ENCODE data around the gene ASRGL1.
"Not testable (repeated sequence)": the region's sequence is repeated elsewhere in the genome, so short reads cannot be mapped to it uniquely, and the experiment has no call there.

Gene ASRGL1

DNA sequence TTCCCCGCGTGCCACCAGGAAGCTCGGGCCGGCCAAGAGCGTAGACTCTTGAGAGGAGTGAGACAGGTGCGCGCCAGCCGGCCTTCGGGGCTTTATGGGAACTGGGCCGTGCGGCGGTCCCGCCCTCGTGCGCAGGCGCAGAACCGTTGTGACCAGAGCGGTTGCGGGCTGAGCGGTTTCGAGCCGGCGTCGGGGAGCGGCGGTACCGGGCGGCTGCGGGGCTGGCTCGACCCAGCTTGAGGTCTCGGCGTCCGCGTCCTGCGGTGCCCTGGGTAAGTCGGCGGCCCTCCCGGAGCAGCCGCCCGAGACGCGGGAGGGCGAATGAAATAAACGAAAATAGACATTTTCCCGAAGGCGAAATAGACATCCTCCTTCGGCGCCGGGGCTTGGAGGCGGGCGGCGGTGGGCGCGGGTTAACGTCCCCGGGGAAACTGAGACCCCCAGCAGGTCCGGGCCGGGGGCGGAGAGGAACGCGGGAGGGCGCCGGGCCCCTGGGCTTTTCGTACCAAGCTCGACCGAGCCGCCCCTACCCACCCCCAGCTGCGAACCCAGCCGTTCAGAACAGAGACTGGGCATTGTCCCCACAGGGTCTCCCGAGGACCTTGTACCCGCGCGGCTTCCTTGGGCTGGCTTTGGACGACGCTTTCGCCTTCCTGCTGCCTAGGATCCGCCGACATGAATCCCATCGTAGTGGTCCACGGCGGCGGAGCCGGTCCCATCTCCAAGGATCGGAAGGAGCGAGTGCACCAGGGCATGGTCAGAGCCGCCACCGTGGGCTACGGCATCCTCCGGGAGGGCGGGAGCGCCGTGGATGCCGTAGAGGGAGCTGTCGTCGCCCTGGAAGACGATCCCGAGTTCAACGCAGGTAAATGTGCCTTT, at the start of gene ASRGL1:
TSS of gene ASRGL1 (plus strand) at position 146 of the 879 bp plus-strand sequence. CDS start at position 676, 530 bp downstream.
- peak; percentile 50 for DNase-seq (ENCODE audit: low read depth)

DNA sequence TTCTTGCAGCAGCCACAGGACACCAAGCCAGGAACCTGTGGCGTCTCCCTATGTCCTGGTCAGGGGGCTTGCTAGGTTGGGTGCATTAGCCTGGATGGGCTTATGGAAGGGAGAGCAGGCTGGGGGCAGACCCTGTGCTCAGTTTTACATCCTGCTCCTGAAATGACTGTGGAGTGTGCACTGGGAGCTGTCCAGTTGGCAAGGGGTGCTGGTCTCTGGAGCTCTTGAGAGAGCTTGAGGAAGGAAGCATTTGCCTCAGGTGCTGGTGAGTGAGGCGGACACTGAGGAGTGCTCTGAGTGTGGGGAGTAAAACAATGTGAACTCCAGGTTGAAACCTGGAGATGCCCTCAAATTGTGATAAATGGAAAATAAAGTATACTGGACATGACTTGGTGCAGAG, 41.7 kb upstream of the ASRGL1 start:
- DNase-seq (ENCODE audit: low read depth), result no peak

DNA sequence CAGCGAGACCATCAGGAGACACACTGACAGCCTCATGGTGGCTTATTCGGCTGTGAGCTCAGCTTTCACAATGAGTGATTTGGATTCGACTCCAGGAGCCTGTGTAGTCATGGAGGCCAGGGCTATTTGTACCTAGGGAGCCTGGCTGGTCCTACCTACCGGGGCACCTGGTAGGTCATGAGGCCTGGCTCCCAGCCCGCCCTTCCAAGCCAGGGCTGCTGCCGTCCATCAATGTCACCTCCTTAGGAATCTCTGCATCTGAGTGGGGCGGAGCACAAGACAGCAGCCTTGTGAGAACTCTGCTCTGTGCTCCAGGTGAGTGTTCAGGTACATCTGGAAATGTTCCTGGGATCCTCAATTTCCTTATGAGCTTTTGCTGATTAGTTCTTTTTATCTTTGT, 38.3 kb upstream of the ASRGL1 start, which contains the start of gene SCGB1D4:
TSS of gene SCGB1D4 (minus strand) at position 101 of the 400 bp plus-strand sequence. CDS start at position 36, 65 bp downstream.
- no peak for DNase-seq (ENCODE audit: low read depth)

DNA sequence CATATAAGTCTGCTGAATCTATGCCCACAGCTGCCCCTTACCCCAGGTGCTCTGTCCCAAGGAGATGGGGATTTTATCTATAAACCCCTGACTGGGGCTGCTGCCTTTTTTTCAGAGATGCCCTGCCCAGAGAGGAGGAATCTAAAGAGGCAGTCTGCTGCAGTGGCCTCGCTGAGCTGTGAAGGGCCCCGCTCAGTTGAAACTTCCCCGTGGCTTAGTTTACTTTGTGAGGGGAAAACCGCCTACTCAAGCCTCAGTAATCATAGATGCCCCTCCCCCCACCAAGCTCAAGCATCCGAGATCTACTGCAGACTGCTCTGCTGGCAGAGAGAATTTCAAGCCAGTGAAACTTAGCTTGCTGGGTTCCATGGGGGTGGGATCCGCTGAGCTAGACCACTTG, 31.0 kb upstream of the ASRGL1 start:
- no peak for DNase-seq (ENCODE audit: low read depth)

DNA sequence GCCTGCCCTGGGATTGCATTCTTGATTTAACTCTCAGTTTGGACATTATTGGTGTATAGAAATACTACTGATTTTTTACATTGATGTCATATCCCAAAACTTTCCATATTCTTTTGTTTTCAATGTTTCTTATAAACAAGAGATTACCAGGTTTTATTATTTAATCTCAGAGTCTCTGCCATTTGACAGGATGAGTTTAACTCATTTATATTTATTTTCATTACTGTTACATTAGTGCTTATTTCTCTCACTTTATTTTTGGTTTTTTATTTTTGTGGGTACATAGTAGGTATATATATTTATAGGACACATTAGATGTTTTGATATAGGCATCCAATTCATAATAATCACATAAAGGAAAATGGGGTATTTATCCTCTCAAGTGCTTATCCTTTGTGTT, 29.3 kb upstream of the ASRGL1 start:
- DNase-seq (ENCODE audit: low read depth), result no peak

DNA sequence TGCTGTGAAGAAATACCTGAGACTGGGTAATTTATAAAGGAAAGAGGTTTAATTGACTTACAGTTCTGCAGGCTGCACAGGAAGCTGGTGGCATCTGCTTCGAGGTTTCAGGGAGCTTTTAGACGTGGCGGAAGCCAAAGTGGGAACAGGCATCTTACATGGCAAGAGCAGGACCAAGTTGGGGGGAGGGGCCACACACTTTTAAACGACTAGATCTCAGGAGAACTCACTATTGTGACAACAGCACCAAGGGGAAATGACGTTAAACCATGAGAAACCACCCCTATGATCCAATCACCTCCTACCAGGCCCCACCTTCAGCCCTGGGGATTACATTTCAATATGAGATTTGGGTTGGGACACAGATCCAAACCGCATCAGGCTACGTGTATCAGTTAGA, 27.3 kb upstream of the ASRGL1 start:
- DNase-seq (ENCODE audit: low read depth), result no peak

DNA sequence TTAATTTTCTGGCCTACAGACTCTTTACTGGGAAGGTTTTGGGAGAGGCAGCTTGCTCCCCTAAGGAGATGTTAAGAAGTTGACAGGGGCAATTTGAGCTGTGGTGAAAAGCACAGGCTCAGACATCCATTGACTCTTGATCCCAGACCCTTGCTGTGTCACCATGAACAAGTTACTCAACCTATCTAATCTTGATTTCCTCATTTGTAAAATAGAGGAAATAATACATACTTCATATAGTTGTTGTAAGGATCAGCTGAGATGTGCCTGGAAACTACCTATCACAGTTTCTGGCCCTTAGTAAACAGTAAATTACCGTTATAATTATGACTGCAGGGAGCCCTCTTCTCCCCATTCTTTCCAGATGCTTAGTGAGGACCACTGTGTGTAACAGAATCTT, 21.8 kb upstream of the ASRGL1 start:
- no peak for DNase-seq (ENCODE audit: low read depth)

DNA sequence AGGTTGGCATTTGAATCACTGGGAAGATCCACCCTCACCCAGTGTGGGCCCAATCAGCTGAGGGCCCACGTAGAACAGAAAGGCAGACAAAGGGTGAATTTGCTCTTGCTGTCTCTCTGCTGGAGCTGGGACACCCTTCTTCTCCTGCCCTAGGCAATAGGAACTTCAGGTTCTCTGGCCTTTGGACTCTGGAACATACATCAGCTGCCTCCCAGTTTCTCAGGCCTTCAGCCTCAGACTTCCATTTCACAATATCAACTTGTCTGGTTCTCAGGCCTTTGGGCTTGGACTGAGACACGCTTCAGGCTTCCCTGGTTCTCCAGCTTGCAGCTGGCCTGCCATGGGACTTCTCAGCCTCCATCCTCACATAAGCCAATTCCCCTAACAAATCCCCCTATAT, 14.7 kb upstream of the ASRGL1 start:
- no peak for DNase-seq (ENCODE audit: low read depth)

DNA sequence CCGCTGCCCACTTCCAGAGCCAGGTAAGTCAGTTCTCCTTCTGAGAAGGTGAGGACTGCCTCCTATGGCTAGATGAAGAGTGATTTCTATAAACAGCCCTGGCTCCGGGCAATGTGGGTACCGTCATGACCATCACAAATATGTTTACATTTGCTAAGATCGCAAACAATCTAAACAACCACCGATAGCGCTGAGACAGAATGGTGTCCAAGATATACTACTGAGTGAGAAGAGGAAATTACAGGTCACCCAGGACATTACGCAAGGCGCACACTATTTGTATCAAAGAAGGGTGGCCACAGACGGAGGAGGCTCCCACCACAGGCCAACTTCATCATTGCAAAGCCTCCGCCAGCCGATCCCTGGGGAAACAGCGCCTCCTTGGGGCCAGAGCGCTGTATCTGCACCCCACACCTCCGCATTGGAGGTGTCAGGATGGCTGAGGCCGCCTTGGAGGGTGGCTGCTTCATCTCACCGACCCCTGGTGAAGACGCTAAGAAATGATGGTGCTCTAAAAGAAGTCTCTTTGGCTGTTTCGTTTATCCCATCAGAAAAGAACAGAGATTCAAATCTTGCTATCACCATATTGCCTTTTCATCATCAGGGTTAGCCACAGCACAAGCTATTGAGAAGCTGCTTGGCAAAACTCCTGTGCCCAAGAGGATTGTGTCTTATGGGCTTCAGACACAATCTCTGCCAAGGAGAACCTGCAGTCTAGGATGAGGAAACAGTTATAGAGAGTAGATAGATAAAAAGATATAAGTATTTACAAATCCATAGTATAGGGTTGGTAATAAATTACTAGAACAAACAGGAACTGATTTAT, 12.3 kb upstream of the ASRGL1 start:
- DNase-seq (ENCODE audit: low read depth), result no peak

DNA sequence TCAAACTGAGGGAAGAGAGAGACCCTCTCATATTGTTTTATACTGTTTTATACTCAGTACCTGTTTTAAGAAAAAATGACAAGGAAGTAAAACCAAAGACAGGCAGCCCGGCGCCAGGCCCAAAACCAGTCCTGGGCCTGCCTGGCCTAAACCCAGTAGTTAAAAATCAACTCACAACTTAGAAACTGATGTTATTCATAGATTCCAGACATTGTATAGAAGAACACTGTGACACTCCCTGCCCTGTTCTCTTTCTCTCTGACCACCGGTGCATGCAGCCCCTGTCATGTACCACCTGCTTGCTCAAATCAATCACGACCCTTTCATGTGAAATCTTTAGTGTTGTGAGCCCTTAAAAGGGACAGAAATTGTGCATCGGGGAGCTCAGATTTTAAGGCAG, 11.5 kb upstream of the ASRGL1 start:
- DNase-seq (ENCODE audit: low read depth), result not testable (repeated sequence)

DNA sequence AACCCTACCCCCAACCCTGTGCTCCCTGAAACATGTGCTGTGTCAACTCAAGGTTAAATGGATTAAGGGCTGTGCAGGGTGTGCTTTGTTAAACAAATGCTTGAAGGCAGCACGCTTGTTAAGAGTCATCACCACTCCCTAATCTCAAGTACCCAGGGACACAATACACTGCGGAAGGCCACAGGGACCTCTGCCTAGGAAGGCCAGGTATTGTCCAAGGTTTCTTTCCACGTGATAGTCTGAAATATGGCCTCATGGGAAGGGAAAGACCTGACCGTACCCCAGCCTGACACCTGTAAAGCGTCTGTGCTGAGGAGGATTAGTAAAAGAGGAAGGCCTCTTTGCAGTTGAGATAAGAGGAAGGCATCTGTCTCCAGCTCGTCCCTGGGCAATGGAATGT, 10.5 kb upstream of the ASRGL1 start:
- DNase-seq (ENCODE audit: low read depth), result not testable (repeated sequence)

DNA sequence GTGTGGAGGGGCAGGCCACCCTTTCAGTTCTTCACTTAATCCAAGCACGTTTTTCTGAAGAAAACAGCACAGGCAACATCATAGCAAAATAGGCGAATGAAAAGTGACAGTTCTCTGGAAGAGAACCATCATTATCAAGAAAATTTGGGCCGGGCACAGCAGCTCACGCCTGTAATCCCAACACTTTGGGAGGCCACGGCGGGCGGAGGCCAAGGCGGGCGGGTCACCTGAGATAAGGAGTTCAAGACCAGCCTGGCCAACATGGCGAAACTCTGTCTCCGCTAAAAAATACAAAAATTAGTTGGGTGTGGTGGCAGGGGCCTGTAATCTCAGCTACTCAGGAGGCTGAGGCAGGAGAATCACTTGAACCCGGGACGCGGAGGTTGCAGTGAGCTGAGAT, 9.7 kb upstream of the ASRGL1 start:
- not testable (repeated sequence) for DNase-seq (ENCODE audit: low read depth)

DNA sequence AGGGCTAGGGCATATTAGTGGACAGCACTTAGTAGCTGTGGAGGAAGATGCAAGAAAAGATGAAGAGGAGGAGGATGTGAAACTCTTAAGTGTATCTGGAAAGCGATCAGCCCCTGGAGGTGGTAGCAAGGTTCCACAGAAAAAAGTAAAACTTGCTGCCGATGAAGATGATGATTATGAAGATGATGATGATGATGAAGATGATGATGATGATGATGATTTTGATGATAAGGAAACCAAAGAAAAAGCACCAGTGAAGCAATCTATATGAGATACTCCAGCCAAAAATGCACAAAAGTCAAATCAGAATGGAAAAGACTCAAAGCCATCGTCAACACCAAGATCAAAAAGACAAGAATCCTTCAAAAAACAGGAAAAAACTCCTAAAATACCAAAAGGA, 6.0 kb upstream of the ASRGL1 start:
- not testable (repeated sequence) for DNase-seq (ENCODE audit: low read depth)

DNA sequence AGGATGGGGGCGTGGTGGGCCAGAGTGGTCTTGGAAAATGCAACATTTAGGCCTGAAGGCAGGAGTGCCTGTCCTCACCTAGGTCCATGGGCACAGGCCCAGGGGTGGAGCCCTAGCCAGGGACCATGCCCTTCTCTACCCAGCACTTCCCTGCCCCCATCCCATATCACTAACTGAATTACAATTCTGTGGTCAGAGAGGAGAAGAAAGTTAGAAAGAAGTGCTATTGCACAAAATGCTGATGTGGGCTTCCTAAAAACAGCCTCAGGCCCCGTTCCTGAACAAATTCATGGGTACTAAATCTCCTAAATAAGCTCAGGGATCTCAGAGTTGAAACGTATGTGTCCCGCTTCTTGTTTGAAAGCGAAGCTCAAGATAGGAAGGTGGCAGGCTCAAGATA, 3.5 kb upstream of the ASRGL1 start:
- DNase-seq (ENCODE audit: low read depth), result no peak

DNA sequence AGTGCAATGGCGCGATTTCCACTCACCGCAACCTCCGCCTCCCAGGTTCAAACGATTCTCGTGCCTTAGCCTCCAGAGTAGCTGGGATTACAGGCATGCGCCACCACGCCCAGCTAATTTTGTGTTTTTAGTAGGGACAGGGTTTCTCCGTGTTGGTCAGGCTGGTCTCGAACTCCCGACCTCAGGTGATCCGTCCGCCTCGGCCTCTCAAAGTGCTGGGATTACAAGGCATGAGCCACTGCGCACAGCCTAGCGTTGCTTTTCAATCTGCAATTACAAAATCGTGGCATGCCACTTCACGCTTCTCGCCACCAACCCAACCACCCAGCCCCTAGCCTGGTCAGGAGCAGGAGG, 322 bp upstream of the ASRGL1 start:
- DNase-seq (ENCODE audit: low read depth), result not testable (repeated sequence)

DNA sequence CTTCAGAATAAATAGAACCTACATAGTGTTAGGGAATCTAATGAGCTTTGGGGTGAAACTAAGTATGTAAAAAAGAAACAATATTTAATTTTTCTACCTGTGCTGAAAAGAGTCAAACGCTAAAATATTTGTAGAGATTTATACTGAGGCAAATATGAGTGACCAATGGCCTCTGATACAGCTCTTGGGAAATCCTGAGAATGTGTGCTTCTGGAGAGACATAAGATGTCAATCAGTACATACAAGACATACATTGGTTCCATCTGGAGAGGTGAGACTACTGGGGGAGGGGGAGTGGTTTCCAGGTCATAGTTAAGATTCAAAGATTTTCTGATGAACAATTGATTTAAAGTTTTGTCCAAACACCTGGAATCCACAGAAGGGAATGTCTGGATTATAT, 970 bp downstream of the ASRGL1 start:
- no peak for DNase-seq (ENCODE audit: low read depth)

DNA sequence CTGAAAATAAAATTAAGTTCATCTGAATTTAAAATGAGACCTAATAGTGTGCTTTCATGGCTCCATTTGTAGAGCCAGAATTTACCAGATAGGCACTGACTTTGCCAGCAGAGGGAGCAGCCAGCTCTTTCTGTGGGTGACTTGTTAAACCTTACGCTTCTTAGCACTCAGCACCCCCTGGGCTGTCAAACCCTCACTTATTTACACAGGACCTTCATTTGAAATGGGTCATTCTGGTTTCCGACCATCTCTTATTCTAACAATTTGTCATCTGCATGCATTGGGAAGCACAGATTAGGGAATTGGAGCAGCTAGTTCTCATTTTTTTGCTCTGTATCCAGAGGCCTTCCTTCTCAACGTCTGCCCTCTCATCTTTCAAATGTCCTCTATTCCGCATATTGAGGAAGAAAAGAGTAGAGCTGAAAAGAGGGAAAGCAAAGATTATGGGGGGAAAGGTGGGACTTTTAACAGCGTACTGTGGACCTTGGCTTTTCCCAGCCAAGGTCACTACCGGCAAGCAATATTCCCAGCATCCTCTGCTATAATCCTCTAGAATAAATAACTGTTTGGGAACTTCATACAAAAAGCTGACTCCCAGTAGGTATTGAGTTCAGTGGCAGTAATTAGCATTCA, 3.1 kb downstream of the ASRGL1 start:
- no peak for DNase-seq (ENCODE audit: low read depth)

DNA sequence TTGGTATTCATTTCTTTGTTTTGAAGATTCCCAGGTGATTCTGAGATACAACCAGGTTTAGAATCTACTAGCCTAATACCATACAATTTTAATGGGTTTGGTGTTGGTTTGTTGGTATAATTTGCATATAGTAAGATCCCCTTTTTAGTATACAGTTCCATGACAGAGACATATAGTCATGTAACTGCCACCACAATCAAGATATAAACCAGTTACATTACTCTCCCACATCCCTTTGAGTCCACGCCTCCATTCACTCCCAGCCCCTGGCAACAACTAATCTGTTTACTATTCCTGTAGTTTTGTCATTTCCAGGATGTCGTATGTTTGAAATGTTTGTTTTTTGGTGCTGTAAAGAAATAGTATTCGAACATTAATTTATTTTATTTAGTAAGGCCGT, 4.3 kb downstream of the ASRGL1 start:
- no peak for DNase-seq (ENCODE audit: low read depth)

DNA sequence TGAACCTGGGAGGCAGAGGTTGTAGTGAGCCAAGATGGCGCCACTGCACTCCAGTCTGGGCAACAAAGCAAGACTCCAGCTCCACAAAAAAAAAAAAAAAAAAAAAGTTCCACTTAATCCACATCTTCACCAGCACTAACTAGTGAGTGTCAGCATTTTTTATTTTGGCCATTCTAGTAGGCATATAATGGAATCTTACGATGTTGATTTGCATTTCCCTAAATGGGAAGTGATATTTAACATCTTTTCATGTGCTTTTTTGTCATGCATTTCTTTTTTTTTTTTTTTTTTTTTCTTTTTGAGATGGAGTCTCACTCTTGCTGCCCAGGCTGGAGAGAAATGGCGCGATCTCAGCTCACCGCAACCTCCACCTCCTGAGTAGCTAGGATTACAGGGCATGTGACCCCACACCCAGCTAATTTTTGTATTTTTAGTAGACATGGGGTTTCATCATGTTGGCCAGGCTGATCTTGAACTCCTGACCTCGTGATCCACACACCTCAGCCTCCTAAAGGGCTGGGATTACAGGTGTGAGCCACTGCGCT, 6.5 kb downstream of the ASRGL1 start:
- DNase-seq (ENCODE audit: low read depth), result not testable (repeated sequence)

DNA sequence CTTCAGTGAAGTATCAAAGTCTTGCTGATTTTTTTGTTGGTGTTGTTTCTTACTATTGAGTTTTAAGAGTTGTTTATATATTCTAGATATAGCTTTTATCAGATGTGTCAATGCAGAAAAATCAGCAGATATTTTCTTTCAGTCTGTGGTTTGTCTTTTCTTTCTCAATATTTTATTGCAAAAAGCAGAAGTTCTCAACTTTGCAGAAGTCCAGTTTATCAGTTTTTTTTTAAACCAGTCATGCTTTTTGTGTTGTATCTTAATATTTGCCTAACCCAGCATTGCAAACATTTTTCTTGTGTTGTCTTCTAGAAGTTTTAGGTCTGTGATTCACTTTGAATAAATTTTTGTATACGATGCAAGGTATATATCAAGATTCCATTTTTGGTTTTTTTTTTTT, 7.0 kb downstream of the ASRGL1 start:
- DNase-seq (ENCODE audit: low read depth), result no peak

DNA sequence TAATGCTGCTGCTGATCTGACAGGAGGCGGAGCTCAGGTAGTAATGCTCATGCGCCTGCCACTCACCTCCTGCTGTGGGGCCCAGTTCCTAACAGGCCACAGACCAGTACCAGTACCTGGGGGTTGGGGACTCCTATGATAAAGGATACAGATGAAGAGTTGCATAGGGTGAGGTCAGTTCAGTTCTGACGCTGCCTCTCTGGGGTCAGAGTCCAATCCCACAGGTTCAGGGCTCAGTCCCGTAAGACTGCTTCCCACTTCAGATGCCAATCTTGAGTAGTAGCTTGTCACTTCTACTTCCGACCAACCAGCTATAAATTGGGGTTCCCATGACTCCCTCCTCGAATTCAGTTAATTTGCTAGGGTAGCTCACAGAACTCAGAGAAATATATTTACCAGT, 8.6 kb downstream of the ASRGL1 start:
- DNase-seq (ENCODE audit: low read depth), result no peak

Data from T-helper 22 cell (primary cell).